ENCODE results near the gene ARL8B. TPM values are rescaled to one million over a fixed set of nuclear protein-coding genes. Genes with fewer than 3 reads are reported as not detected.

Gene ARL8B
- total RNA-seq, 2 experiments from 2014 or later: 55.4 to 58.5 TPM

DNA sequence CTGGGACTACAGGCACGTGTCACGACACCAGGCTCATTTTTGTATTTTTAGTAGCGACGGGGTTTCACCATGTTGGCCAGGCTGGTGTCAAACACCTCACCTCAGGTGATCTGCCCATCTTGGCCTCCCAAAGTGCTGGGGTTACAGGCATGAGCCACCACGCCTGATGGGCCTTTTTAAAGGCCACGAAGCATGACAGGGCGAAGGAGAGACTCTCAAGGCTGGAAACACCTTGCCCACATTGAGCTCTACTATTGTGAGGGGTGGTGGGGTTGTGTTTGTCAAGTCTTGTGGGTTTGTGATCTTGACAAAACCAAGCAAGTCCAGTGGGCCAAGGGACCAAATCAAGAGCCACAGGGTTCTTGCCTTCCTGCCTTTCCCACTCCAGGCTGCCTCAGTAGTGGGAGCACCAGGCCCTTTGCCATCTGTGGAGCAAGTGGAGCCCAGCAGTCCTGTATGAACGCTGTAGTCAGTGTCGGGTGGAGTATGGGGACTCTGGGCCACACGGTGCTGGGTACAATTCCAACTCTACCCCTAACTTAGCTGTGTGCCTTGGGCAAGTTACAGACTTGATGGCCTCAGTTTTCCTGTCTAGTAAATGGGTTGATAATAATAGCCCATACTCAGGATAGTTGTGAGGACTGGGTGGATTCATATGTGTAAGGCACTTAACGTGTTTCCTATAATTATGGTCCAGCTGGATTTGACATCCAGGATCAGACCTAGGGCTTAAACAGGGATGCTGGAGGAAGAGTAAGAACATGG lies 98.8 kb downstream of the ARL8B start:
- H3K36me3 Mint-ChIP-seq: peaks cover 24% of the 10 kb centered on the region
- no peaks in the 10 kb centered on the region for H3K9me3 Mint-ChIP-seq
- intact Hi-C loops (cut with micrococcal nuclease): loop anchor here (10.0 kb wide), 2 partner anchors 114 to 514 kb away; no protein-coding TSS in a partner anchor
- peaks cover 6% of the 10 kb centered on the region for H3K4me1 Mint-ChIP-seq (ENCODE audit: low read depth)
- no peak for DNase-seq
- peak overlapping the region; percentile 38 for H3K27ac Mint-ChIP-seq
- POLR2A ChIA-PET: interaction anchor here (0.8 kb wide), 1 partner anchor 24 kb away, joined by 3 read pairs; no protein-coding TSS in a partner anchor
- CTCF ChIA-PET: no interaction called here
- H3K27me3 Mint-ChIP-seq: no peaks in the 10 kb centered on the region
- H3K4me3 Mint-ChIP-seq: no peak overlapping the region

DNA sequence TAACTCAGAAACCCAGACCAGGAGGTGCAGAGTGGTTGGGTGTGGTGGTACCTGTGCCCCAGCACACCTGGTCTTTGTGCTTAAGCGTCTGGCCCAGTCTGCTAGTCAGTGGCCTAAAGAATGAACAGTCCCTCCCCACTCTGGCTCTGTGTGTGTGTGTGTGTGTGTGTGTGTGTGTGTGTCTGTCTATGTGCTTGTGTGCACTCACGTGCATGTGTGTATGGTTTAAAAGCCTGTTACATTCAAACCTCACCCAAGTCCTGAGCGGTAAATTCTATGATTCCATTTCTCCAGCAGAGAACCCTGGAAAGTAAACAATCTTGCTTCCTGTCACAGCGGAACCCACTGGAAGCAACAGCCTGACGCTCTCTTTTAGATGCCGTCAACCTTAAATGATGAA lies 99.6 kb downstream of the ARL8B start:
- ChIA-PET POLR2A (no interaction called here), CTCF (no interaction called here)
- no peak overlapping the region for H3K4me3 Mint-ChIP-seq
- H3K27ac Mint-ChIP-seq: no peak overlapping the region
- H3K36me3 Mint-ChIP-seq: peaks cover 19% of the 10 kb centered on the region
- H3K9me3 Mint-ChIP-seq: no peaks in the 10 kb centered on the region
- no peaks in the 10 kb centered on the region for H3K27me3 Mint-ChIP-seq
- intact Hi-C loops (cut with micrococcal nuclease): loop anchor here (10.0 kb wide), 2 partner anchors 113 to 513 kb away; no protein-coding TSS in a partner anchor
- peaks cover 7% of the 10 kb centered on the region for H3K4me1 Mint-ChIP-seq (ENCODE audit: low read depth)
- DNase-seq: no peak

DNA sequence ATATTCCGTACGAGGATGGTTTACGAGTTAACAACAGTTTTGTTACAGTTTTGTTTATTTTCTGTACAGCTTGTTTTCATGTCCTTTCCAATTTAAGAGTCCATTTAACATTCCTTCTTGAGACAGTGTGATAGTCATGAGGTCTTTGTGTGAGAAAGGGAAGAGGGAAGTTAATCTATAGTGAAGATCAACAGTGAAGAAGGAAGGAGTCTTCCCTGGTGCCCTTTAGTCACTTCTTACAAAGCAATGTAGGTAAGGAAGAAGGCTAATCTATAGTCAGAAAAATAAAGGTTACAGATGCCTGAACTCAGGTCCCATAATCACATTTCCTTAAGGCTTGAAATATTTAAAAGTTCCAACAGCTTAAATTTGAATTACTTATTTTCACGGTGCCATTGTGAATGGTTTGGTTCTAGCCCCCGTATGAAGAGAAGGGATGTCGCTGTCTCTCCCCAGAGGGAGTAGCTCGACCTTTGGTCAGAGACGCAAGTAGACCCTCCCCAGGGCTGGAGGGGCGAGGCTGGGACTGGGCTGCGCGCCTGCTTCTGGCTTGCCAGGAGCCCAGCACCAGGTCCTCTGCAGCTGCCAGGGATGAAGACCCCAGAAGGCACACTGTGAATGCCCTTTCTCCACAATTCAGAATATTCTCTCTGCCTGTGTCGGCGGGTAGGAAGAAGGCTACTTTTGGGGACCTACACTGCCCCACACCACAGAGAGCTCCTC lies 100.4 kb downstream of the ARL8B start:
- DNase-seq: no peak
- ChIA-PET CTCF (interaction anchor here (1.1 kb wide), 1 partner anchor 9 kb away, joined by 4 read pairs; no protein-coding TSS in a partner anchor), POLR2A (no interaction called here)
- Mint-ChIP-seq H3K4me1 (ENCODE audit: low read depth) (peaks cover 5% of the 10 kb centered on the region), H3K9me3 (no peaks in the 10 kb centered on the region), H3K27ac (no peak overlapping the region), H3K27me3 (no peaks in the 10 kb centered on the region), H3K4me3 (no peak overlapping the region), H3K36me3 (peaks cover 13% of the 10 kb centered on the region)
- intact Hi-C loops (cut with micrococcal nuclease): loop anchor here (10.0 kb wide), 2 partner anchors 112 to 512 kb away; no protein-coding TSS in a partner anchor

DNA sequence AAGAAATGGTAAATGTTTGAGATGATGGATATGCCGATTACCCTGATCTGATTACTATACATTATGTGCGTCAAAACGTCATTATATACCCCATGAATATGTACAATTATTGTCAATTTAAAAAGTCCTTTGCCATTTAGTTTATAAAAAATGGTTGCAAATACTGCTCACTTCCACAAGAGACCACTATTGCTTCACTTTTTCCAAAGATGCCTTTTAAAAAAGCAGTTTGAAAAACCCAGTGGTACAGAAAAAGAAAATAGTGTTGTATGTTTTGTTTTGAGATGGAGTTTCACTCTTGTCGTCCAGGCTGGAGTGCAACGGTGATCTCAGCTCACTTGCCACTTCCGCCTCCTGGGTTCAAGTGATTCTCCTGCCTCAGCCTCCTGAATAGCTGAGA lies 104.7 kb downstream of the ARL8B start:
- Mint-ChIP-seq H3K4me1 (ENCODE audit: low read depth) (peaks cover 1% of the 10 kb centered on the region), H3K27ac (no peak overlapping the region)

DNA sequence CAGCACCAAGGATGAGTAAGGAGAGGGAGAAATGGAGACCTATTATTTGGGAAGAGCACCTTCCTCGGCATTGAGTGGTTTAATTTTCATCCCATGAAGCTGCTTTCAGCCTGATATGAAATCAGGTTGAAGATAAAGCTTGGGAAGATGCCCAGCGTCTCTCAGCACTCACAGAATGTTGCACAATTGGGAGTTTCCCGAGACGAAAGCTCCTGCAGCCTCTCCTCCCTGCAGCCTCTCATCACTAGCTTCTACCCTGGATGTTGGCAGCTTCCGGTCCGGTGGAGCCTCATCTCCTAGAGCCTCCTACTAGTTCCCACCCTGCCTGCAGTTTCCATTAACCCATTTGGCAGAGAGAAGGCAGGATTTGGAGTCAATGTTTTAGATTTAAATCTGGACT lies 105.7 kb downstream of the ARL8B start:
- ChIA-PET CTCF (no interaction called here), POLR2A (no interaction called here)
- Mint-ChIP-seq H3K4me3 (no peak overlapping the region), H3K4me1 (ENCODE audit: low read depth) (peaks cover 1% of the 10 kb centered on the region), H3K9me3 (no peaks in the 10 kb centered on the region), H3K27ac (no peak overlapping the region), H3K36me3 (no peaks in the 10 kb centered on the region), H3K27me3 (no peaks in the 10 kb centered on the region)
- DNase-seq: no peak
- intact Hi-C loops (cut with micrococcal nuclease): loop anchor here (5.0 to 10.0 kb wide), 3 partner anchors 107 to 507 kb away; no protein-coding TSS in a partner anchor

More for the DNA sequence above, 104.7 kb downstream of the ARL8B start:
- no peaks in the 10 kb centered on the region for H3K27me3 Mint-ChIP-seq
- H3K36me3 Mint-ChIP-seq: no peaks in the 10 kb centered on the region
- ChIA-PET POLR2A (no interaction called here), CTCF (no interaction called here)
- H3K9me3 Mint-ChIP-seq: no peaks in the 10 kb centered on the region
- H3K4me3 Mint-ChIP-seq: no peak overlapping the region
- no peak for DNase-seq
- intact Hi-C loops (cut with micrococcal nuclease): loop anchor here (5.0 to 10.0 kb wide), 3 partner anchors 108 to 508 kb away; no protein-coding TSS in a partner anchor

DNA sequence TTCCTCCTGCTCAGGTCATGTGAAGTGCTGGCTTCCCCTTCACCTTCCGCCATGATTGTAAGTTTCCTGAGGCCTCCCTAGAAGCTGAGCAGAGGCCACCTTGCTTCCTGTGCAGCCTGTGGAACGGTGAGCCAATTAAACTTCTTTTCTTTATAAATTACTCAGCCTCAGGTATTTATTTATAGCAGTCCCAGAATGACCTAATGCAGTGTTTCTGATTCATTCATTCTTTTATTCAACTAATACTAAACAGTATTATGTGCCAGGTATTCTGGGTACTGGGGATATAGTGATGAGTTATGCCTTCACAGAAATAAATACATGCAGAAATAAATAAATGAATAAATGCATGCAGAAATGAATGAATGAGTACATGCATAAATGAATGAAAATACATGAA lies 107.3 kb downstream of the ARL8B start:
- POLR2A ChIA-PET: no interaction called here

More for the DNA sequence above, 107.3 kb downstream of the ARL8B start:
- no peak overlapping the region for H3K4me3 Mint-ChIP-seq
- H3K9me3 Mint-ChIP-seq: no peaks in the 10 kb centered on the region
- no peak for DNase-seq
- CTCF ChIA-PET: interaction anchor here (0.7 kb wide), 1 partner anchor 175 kb away, joined by 3 read pairs; no protein-coding TSS in a partner anchor
- H3K27me3 Mint-ChIP-seq: no peaks in the 10 kb centered on the region
- H3K4me1 Mint-ChIP-seq (ENCODE audit: low read depth): peaks cover 1% of the 10 kb centered on the region
- H3K36me3 Mint-ChIP-seq: no peaks in the 10 kb centered on the region
- no peak overlapping the region for H3K27ac Mint-ChIP-seq
- intact Hi-C loops (cut with micrococcal nuclease): loop anchor here (5.0 to 10.0 kb wide), 3 partner anchors 105 to 505 kb away; no protein-coding TSS in a partner anchor

Other genes starting within 250 kb of the ARL8B start
- 100 to 1,000 TPM; 188 to 195 TPM for gene BHLHE40, start 142.9 kb upstream of the ARL8B start, total RNA-seq
- 100 to 1,000 TPM; 192 to 203 TPM for gene EDEM1, start 65.4 kb downstream of the ARL8B start, total RNA-seq